ENCODE results near the gene RMDN2.

The RMDN2 gene

GRCh38 chr2:37982847-37983246, 57.8 kb downstream of the RMDN2 start:
- Histone ChIP-seq H3K27me3 (ENCODE audit: low read length) (no peaks in the 10 kb centered on the region), H2AFZ (ENCODE audit: low read depth, low read length, severe bottlenecking) (no peak overlapping the region), H3K9ac (ENCODE audit: low read length) (no peak overlapping the region), H3K9me3 (ENCODE audit: insufficient read depth, low read length) (no peaks in the 10 kb centered on the region), H3K27ac (ENCODE audit: low read depth, low read length) (no peak overlapping the region), H3K4me2 (ENCODE audit: low read depth, low read length, poor library complexity, severe bottlenecking) (no peak overlapping the region), H3K4me3 (ENCODE audit: insufficient read depth, low read length, poor library complexity, severe bottlenecking) (no peak overlapping the region), H3K36me3 (ENCODE audit: low read length) (no peaks in the 10 kb centered on the region), H4K20me1 (ENCODE audit: low read depth, low read length) (no peaks in the 10 kb centered on the region), H3F3A (ENCODE audit: insufficient read depth) (no peaks in the 10 kb centered on the region), H3K79me2 (ENCODE audit: insufficient read depth, low read length) (no peaks in the 10 kb centered on the region), H3K9me2 (replicated peaks; ENCODE audit: insufficient read depth, low read length) (no peaks in the 10 kb centered on the region)
- TF ChIP-seq EZH2phosphoT487 (conservative IDR thresholded peaks at IDR 0.05; ENCODE audit: low read length) (no peak), CTCF (IDR thresholded peaks at IDR 0.05; ENCODE audit: insufficient read depth, low read length, poor library complexity, severe bottlenecking) (no peak)

GRCh38 chr2:37983719-37984118, 58.6 kb downstream of the RMDN2 start:
- Histone ChIP-seq H4K20me1 (ENCODE audit: low read depth, low read length) (no peaks in the 10 kb centered on the region), H3K79me2 (ENCODE audit: insufficient read depth, low read length) (no peaks in the 10 kb centered on the region), H3K4me3 (ENCODE audit: insufficient read depth, low read length, poor library complexity, severe bottlenecking) (no peak overlapping the region), H3K9me2 (replicated peaks; ENCODE audit: insufficient read depth, low read length) (no peaks in the 10 kb centered on the region), H3K9me3 (ENCODE audit: insufficient read depth, low read length) (no peaks in the 10 kb centered on the region), H3K27ac (ENCODE audit: low read depth, low read length) (no peak overlapping the region), H3K4me2 (ENCODE audit: low read depth, low read length, poor library complexity, severe bottlenecking) (no peak overlapping the region), H3K9ac (ENCODE audit: low read length) (no peak overlapping the region), H3K36me3 (ENCODE audit: low read length) (no peaks in the 10 kb centered on the region), H3F3A (ENCODE audit: insufficient read depth) (no peaks in the 10 kb centered on the region), H2AFZ (ENCODE audit: low read depth, low read length, severe bottlenecking) (no peak overlapping the region), H3K27me3 (ENCODE audit: low read length) (no peaks in the 10 kb centered on the region)
- TF ChIP-seq CTCF (IDR thresholded peaks at IDR 0.05; ENCODE audit: insufficient read depth, low read length, poor library complexity, severe bottlenecking) (no peak), EZH2phosphoT487 (conservative IDR thresholded peaks at IDR 0.05; ENCODE audit: low read length) (no peak)

- TF ChIP-seq CTCF (IDR thresholded peaks at IDR 0.05; ENCODE audit: insufficient read depth, low read length, poor library complexity, severe bottlenecking): no peak
- no peak for TF ChIP-seq EZH2phosphoT487 (conservative IDR thresholded peaks at IDR 0.05; ENCODE audit: low read length)
- Histone ChIP-seq H3K4me3 (ENCODE audit: insufficient read depth, low read length, poor library complexity, severe bottlenecking) (no peak overlapping the region), H4K20me1 (ENCODE audit: low read depth, low read length) (no peaks in the 10 kb centered on the region), H3F3A (ENCODE audit: insufficient read depth) (no peaks in the 10 kb centered on the region), H3K9ac (ENCODE audit: low read length) (no peak overlapping the region), H3K9me2 (replicated peaks; ENCODE audit: insufficient read depth, low read length) (no peaks in the 10 kb centered on the region), H3K27ac (ENCODE audit: low read depth, low read length) (no peak overlapping the region), H3K36me3 (ENCODE audit: low read length) (no peaks in the 10 kb centered on the region), H2AFZ (ENCODE audit: low read depth, low read length, severe bottlenecking) (no peak overlapping the region), H3K27me3 (ENCODE audit: low read length) (no peaks in the 10 kb centered on the region), H3K4me2 (ENCODE audit: low read depth, low read length, poor library complexity, severe bottlenecking) (no peak overlapping the region), H3K79me2 (ENCODE audit: insufficient read depth, low read length) (no peaks in the 10 kb centered on the region), H3K9me3 (ENCODE audit: insufficient read depth, low read length) (no peaks in the 10 kb centered on the region)
These were observed 59.1 kb downstream of the RMDN2 start for GRCh38 chr2:37984176-37984575.
